GM21381 (cell line): ENCODE data around the gene TRAT1.
"Not testable (repeated sequence)": the region's sequence is repeated elsewhere in the genome, so short reads cannot be mapped to it uniquely, and the experiment has no call there.

Experiments
- ATAC-seq: cut with Tn5 transposase; IDR thresholded peaks from one replicate; pipeline ENCODE4 v1.9.1; 2021; ENCODE audit warnings: mild to moderate bottlenecking, moderate library complexity; ENCODE audit not compliant: unreplicated experiment

The TRAT1 gene, protein sequence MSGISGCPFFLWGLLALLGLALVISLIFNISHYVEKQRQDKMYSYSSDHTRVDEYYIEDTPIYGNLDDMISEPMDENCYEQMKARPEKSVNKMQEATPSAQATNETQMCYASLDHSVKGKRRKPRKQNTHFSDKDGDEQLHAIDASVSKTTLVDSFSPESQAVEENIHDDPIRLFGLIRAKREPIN

DNA sequence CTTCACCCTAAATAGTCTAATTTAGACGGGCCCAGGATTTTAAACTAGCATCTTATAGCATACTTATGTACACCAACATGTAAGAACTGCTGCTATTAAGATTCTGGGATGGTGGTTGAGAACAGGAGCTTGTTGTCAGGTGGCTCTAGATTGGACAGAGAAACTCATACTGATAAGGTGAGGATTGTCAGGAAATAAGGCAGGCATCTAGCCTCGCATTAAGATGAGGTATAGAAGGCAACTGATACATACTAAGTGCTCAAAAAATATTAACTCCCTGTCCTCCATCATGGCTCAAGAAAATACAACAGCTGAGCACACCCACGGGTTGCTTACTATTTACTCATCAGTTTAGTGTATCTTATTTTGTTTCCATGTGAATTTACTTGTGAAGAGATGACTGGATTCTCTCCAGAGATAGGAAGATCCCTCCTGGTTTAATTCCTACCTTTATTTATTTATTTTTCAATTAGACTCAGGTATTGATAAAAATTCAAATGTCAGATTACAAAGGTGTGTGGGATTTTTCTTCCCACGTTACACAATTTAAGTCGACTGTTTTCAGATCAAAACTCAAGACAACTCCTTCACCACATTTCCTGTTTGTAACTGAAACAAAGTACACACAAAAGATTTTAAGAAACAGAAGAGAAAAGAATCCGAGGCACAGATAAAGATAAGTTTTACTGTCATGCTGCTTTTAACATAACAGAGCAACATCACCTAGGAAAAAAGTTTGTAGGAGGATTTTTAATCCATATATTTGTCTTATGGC, at the start of gene TRAT1:
TSS of gene TRAT1 (plus strand) at position 664 of the 775 bp plus-strand sequence. CDS start 142 bp downstream, outside the sequence.
- ATAC-seq = no peak

- no peak for ATAC-seq
These were observed 46.9 kb upstream of the TRAT1 start for GRCh38 chr3:108775649-108776048.

GRCh38 chr3:108779496-108779895, 43.1 kb upstream of the TRAT1 start:
- no peak for ATAC-seq

DNA sequence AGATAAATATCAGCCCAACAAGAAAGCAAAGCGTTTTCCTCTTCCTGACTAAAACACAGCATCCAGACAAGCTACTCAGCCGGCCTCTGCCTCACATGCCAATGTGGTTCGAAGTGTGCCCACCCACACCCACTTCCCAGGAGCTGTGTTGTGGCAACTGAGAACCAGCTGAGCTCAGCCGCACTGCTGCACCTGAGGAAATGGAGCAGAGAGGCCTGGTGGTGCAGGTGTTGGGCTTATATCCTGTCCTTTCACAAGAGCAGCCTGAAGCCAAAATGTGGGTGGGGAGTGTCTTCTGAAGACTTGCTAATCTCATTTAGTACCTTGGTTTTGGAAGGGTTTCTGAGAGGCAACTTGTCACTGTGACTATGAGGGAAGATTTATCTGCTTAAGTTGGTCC, 42.4 kb upstream of the TRAT1 start:
- ATAC-seq = no peak

GRCh38 chr3:108791473-108791872, 31.1 kb upstream of the TRAT1 start:
- ATAC-seq = no peak

DNA sequence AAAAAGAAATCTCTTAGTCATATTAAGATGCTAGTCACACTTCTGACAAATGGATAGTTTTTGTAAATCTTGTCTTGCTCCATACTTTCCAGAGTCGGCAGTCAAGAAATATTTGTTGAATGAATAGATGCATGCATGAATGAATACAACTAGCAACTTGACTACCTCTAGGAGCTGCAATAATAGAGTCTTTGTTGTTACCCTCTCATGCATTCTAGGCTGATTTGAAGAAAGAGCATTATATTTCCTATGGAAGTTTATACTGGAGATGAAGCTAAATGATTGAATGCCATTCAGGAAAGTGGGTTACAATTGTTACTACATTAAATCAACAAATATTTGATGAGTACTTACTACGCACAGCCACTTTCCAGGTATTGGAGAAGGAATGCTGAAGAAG, 18.1 kb upstream of the TRAT1 start:
- no peak for ATAC-seq

DNA sequence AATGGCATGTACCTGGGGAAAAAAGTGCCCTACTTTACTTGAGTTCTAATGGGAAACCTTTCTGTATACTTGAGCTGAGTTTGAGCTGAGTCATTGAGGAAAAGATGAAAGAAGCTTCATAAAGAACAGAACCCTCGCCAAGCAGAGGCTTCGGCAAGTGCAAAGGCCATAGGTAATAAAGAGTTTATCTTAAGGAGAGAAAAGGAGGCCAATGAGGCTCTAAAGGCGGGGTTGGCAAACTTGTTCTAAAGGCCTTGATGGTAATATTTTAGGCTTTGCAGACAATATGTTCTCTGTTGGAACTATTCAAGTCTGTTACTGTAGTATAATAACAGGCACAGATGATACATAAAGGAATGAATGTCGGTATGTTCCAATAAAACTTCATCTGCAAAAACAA, 17.6 kb upstream of the TRAT1 start:
- no peak for ATAC-seq

DNA sequence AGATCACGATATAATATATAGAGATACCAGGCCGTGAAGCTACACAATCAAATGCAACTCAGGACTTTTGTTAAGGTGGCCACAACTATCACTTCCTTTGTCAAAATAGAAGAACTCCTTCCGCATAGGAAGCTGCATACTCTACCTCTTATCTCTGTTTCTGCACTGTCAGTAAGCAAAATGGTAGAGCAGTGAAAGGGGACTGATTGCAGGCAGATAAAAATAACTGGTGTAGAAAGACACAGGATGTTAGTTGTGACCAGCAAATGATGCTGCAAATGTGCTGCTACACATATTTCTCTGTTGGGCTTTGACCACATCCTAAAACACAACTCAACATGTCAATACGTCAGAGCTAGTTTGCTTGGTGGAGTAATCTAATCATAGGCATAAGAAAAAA, 16.3 kb upstream of the TRAT1 start:
- ATAC-seq = no peak

DNA sequence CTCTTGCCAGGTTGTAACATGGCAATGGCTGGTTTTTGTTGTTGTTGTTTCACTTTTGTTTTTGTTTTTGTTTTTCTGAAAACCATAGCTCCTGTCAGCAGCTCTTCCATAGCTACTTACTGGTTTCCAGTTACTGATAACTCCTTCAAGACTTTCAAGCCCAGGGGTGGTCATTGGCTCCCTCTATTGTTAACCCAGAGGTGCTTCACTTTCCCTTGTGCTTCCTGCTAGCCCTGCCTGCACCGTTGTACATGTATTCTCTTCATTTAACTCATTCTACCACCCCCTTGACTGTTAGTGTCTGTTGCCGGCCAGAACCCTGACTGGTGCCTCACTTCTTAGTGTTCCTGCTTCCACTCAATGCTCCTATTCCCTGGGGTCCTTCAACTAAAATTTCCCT, 4.2 kb upstream of the TRAT1 start:
- ATAC-seq = peak; percentile 81

GRCh38 chr3:108820586-108820985, 2.0 kb upstream of the TRAT1 start:
- no peak for ATAC-seq

- ATAC-seq = no peak
These were observed 641 bp downstream of the TRAT1 start for GRCh38 chr3:108823227-108823626.

DNA sequence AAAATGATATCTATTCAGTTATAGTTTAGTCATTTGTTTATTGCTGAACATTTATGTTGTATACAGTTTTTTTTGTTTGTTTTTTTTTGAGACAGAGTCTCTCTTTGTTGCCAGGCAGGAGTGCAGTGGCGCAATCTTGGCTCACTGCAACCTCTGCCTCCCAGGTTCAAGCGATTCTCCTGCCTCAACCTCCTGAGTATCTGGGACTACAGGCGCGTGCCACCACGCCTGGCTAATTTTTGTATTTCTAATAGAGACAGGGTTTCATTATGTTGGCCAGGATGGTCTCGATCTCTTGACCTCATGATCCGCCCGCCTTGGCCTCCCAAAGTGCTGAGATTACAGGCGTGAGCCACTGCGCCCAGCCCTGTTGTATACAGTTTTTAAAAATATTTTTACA, 1.2 kb downstream of the TRAT1 start:
- not testable (repeated sequence) for ATAC-seq

GRCh38 chr3:108826309-108827187, 4.0 kb downstream of the TRAT1 start:
- no peak for ATAC-seq

- no peak for ATAC-seq
These were observed 7.8 kb downstream of the TRAT1 start for GRCh38 chr3:108830381-108830780.

DNA sequence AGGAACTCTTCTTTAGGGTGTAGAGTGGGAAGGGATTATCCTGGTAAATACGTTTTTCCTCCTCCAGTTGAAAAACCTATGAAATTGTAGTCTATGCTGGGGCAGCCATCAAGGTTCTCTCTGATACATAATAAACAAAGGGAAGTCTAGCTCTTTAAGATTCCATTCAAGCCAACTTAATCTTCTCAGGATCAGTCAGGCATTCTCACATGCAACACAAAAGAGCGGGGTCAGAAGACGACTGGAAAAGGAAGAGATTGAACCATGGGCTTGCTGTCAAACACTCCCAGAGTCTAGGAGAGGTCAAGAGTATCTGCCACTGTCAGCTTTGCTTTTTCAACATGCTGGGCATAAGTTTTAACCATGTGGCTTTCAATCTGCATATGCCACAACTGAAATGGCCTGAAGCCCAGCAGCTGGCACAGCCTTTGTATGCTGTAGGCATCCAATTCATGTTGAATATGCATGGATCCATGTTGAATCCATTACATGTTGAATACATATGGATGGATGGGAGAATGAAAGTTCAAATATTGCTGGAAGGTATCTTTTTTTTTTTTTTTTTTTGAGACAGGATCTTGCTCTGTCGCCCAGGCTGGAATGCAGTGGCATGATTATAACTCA, 8.5 kb downstream of the TRAT1 start:
- ATAC-seq = no peak

- no peak for ATAC-seq
These were observed 11.0 kb downstream of the TRAT1 start for GRCh38 chr3:108833611-108834010.

DNA sequence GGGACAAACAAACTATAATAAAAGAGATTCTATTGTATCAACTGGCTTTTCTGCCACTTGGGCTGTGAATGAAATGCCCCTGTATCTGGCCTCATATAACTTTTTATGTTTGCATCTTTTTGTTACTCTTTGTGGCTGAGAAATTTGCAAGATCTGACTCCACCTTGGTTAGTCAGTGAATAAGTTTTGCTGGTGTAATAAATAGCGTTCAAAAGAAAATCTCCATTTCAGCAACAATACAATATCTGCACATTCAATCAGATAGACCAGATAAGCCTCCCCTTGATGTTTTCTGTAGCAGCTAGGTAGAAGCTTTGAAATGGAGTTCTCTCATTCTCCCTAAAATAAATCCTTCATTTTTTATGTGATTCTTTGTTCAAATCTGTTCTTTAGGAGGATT, 12.0 kb downstream of the TRAT1 start:
- ATAC-seq = no peak

GRCh38 chr3:108835101-108835500, 12.5 kb downstream of the TRAT1 start:
- no peak for ATAC-seq

DNA sequence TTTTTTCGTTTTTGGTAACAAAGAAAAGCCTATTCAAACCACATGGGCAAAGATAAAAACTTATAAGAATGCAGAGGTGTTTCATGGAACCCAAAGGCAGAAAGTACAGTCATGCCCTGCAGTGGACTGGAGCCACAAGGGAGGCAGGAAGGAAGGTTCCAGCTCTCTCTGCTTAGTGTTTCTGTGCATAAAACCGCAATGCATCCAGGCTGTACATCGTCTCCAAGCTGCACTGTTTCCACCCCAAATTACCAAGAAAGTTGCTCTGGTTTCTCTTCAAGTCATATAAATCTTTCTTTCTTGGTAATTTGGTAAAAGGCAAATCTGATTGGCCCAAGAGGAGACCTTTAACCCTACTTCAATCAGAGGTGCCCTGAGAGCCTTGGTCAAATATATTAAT, 15.8 kb downstream of the TRAT1 start:
- no peak for ATAC-seq

DNA sequence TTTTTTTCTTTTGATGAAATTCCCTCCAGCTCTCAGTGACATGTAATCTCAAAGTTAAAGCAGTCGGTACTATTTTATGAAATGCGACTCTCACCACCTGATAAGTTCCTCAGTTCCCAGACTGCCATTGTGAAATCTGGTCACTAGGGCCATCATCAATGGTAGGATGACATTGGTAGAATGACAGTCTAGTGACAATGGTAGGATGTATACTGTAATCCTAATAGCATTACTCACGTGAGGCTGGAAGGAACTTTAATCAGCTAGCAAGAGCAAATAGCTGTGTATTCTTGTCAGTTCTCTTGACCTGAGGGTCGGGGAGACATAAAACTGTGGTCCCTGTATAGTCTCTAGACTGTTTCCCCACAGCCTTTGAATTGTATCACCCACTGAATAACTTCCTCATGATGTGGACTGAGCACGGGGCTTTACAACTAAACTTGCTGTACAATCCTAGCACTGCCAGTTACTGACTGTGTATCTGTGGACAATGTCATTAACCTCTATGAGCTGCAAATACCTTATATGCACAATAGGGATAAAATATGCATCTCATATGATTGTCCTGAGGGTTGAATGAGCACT, 23.2 kb downstream of the TRAT1 start:
- ATAC-seq = no peak

DNA sequence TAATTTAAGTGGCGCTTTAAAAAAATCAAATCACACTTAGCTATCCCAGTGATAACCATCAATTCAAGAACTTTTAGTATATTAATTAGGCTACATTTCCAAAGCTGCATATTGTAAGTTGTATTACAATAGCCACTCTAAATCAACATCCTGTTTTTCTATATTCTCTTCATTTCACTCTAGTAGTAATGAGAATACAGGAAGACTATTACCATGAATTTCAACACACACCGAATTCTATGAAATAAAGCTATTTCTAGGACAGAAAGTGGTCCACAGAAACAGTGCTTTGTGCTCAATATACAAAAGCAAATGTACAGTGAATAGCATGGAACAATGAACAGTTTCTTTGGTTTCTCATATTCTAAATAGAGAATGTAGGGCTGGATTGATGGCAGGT, 24.6 kb downstream of the TRAT1 start:
- no peak for ATAC-seq
